ENCODE data around the gene BGN.
A peak's percentile ranks its signal among the peaks of the same experiment; 100 is the strongest.

The BGN gene

DNA sequence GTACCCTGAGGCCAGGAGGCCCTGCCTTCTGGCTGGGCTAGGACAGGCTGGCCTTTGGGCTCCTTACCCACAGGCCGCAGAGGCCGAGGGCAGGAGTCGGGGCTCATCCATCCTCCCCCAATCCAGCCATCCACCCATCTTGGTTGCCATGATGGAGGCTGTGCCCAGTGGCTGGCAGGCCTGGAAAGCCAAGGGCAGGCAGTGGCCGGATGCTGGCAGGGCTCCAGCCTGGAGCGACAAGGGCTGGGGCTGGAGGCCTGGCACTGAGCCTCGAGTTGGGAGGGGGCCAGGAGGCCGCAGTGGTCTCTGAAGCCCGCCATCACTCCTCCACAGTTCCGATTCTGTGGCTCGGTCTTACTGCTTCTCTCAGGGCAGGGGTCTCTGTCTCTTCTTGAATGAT is 8.6 kb upstream of the BGN start:
- DNase-seq = no peak

DNA sequence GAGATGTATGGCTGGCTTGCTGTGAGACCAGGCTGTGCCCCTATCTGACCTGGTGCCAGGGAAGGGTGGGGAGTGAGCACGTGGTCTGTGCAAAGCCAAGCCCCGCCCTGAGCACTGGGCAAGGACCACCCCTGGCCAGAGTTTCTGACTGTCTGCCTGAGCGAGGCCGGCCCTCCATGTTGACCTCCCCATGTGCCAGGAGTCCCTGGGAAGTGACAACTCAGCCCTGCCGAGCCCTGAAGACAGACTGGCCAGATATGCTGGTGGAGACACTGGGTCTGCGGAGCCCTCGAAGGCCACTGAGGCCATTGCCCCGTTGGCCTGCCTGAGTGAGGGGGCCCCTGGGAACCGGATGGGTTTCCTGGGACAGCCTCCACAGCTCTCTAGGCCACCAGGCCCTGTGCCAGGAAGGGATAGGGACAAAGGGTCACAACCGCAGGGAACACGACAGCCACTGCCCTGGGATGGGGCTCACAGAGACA is 7.1 kb upstream of the BGN start:
- no peak for DNase-seq

DNA sequence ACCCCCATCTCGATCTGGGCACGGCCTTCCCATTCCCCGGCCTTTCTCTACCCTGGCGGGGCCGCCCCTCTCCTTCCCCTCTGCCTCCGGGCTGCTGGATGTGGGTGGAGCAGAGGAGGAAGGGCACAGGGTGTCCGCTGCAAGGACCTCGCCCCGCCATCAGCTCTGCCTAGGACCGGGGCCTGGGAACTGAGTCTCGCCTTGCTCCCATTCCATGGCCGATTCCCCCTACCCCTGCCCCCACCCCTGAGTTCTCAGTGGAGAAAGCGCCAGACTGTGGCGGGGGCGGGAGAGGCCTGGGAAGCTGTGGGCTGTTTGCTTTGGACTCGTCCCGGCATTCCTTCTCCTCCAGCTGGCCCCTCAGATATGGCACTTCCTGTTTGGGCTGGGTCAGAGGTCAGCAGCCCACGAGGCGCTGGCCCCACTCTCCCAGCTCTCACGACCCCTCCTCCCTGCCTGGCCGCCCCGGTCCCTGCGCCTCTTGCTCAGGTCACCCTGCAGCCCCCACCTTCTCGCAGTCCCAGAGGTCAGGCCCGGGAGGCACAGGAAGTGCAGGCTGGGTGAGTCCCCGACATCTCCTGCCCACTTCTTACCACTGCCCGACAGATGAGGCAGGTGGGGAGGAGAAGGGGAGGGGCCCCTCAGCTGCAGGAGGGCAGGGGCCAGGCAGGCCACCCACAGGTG is 6.4 kb upstream of the BGN start:
- no peak for DNase-seq

DNA sequence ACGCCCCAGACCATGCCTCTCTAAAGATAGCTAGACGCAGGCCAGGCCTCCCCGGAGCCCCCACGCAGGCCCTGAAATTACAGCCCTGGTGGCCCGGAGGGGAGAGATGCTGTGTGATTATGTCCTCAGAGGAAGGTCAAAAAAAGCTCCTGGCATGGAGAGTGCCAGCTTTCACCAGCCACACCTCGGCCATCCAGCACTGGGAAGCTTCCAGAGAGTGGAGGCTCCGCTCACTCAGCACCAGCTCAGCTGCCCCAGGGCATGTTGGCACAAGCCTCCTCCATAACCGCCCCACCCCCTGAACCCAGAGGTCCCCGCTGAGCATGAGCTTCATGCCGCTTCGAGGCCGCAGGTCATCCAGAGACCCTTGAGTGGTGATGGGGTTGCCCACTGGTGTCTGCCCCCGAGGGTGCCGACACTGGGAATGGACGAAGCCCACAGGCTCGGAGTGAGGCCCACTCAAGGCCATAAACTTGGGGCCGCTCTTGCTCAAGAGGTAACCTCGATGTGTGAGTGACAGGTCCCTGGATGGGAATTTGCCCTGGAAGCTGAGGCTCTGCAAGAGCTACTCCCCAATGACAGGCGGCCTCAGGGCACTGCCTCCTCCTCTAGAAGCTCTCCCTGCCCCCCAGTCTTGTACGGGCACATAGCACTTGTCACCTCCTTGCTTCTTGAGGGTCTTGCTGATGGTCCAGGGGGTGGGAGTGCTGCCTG is 4.4 kb upstream of the BGN start:
- no peak for DNase-seq

DNA sequence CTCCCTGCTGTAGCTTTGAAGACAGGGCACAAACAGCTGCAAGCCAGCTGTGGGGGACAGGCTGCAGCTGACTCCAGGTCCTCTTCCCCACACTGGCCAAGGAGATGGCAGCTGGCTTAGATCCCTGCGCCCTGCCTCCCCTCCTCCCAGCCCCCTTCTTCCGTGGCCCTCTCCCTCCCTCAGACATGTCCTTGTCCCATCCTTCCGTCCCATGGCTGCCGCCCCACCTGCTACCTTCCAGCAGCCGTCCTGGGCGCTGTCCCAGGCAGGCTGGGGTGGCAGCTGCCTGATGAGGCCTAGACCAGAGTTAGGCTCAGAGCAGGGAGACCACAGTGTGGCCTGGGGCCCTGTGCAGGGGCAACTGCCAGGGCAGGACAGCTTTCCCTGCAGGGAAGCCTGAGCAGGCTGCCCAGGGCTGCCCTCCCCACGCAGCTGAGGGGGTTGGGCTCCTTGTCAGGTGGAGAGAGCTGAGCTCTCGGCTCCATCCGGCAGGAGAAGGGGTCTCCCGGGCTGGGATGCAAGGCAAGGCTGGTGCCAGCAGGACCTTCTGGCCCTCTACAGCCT is 3.3 kb upstream of the BGN start:
- no peak for DNase-seq

DNA sequence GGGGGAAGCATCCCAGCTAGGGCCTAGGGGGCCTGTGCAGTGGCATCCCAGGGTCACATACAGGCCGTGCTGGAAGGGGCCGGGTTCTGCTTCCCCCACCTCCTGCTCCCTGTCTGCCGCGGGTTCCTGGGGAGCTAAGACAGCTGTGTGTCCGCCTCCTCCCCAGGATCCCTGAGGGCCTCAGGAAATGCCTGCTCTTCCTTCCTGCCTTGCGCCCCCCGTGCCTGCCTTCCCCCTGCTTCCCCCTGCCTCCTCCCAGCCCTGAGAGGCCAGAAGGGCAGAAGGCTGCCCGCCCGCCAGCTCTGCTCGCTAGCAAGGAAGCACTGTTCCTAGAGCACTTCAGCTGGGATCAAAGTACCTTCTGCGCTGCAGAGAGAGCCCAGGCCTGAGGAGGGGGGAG is 2.9 kb upstream of the BGN start:
- DNase-seq = no peak

DNA sequence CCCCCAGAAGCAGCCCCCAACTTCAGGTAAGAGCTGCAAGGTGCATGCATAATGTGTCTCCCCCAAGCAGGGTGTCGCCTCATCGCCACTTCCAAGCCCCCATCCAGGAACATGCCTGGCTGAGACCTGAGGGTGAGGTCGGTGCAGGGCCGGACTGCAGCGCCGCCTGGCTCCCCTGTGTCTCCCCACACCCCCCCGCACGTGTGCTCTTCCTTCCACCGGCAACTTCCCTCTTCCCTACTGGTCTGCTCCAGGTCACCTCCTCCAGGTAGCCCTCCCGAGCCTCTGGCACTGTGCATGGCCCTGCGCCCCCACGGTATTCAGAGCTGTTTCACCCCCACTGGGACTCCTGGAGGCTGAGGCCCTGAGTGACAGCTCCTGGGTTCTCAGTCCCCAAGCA is 2.2 kb upstream of the BGN start:
- DNase-seq = no peak

DNA sequence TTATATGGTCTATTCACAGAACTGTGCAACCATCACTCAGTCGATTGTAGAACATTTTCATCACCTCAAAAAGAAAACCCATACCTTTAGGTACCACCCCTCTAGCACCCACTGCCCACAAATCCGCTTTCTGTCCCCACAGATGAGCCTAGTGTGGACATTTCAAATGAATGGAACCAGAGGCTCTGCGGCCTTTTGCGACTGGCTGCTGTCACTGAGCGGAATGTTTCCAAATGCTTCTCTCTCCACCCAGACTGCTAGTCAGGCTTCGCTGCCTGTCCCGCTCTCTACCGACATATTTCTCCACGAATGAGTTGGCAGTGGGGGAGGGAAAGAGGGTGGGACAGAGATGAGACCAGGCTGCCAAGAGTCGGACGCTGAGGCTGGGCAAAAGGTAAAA is 1.7 kb upstream of the BGN start:
- DNase-seq = no peak

DNA sequence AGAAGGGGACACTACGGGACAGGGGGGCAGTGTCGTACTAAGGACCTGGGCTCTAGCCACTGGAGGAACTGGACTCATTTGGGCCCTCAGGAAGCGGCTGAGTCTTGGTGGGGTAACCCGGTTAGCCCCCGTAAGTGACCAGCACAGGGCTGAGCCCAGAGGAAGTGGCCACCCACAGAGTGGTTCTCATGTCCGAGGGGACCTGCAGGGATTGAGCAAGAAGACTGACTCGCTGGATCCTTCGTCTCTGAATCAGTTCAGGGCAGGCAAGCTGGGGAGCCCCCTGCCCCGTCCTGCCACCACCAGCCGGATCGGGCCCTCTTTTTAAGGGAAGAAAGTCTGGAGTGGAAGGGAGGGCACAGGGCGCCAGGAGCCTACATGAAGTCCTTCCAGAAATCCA is 719 bp upstream of the BGN start:
- no peak for DNase-seq

DNA sequence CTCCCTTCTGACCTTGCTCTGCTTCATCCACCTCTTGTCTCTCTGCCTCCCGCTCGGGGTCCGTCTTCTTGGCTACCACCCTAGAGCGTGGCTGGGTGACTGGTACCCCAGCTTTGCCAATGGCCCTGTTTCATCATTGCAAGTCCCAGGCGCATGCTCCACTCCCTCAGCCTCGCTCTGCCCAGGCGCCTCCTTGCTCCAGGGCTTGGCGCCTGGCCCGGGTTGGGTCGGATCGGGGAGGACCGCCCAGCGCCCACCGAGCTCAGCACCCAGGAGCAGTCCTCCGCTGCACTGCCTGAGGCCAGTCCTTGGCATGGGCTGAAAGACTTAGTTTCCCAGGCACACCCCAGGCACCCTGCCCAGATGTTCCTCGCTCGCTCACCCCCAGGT is 577 bp downstream of the BGN start:
- no peak for DNase-seq

DNA sequence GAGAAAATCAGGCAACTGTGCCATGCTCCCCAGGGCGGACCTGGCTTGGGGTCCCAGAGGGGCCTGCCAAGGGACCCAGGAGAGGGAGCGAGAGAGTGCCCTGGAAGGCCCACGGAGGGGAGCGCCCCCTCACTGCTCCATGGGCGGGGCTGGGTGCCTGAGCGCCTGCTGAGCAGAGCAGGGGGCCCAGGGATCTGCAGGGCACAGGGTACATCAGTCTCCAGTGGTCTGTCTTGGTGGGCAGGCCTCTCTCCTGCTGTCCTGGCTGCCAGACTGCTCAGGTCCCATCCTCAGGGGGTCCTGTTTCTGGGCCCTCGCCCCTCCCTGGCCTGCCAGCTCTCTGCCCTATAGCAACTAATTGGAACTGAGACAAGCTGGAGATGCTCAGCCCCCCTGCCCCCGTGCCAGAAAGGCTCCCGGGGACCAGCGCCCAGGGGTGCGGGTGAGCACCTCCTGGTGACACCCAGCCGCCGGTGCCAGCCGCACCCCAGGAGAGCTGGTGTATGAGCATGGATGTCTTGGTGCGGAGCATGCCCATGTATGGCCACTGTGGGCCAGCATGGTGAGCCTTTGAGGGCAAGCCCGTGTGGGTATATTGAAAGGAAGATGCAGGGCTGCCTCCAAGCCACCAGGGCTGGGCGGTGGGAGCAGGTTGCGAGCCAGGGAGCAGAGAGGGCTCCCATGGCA is 1.3 kb downstream of the BGN start:
- no peak for DNase-seq

DNA sequence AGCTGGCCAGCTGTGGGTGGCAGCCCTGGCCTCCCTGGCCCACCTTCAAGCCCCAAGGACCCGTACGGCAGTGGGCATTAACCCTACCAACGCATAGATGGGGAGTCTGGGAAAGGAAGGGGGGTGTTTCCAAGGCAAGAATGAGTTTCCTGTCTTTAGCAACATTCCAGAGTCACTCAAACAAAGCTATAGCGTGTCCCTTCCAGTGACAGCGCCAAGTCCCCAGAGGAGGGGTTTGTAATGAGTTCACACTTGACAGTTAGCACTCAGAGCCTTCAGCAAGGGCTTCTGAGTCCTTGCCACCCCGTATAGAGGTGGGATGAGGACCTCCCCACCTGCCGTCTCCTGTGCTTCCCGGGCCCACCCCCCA is 1.8 kb downstream of the BGN start:
- DNase-seq = no peak

DNA sequence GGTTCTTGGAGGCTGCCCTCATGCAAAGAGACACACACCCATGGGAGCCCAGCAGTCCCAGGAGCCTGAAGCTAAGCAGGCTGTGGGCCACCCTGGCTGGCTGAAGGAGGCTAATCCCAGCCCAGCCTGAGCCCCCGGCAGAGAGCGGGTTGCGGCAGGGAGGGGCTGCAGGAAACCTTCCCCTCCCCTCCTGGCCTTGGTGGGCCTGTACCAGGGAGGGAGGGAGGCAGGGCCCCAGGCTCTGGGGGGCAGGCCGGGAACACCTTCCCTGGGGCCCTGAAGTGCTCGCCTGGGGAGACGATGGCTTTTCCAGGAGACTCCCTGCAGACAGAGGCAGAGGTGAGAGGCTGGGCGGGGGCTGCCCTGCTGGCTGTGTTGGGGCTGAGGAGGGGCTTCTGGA is 3.7 kb downstream of the BGN start:
- DNase-seq = no peak

DNA sequence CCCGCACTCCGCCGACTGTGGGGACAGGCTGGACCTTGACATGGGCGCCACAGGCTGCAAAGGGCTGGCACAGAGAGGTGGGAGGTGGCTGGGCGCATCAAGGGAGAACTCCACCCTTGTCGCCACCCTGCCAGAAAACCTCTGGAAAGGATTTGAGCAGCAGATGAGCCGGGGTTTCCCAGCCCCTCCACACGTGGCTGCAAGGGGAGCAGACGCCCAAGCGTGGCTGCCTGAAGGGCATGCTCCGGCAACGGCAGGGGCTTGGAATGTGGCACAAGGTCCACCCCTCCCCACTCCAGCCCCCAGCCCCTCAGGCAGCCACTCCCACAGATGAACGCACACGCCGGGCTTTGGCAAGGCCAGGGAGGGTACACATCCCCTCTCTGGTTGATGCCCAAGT is 4.6 kb downstream of the BGN start:
- DNase-seq = no peak

DNA sequence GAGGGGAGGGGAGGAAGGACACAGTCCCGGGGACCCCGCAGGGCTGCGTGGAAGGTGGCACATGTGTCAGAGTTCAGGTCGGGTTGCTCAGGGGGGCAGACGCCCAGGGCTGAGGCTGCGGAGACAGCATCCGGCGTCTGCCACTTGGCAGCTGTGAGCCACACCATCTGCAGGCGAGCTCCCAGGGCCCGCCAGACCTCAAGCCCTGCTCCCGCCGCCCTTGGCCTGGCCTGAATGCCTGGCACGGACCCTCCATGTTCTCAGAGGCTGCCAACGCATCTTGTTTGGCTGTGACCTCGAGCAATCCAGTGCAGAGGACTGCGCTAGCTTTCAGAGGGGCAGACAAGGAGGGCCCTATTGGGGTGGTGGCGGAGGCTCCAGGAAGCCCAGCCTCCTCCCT is 5.1 kb downstream of the BGN start:
- DNase-seq = no peak

DNA sequence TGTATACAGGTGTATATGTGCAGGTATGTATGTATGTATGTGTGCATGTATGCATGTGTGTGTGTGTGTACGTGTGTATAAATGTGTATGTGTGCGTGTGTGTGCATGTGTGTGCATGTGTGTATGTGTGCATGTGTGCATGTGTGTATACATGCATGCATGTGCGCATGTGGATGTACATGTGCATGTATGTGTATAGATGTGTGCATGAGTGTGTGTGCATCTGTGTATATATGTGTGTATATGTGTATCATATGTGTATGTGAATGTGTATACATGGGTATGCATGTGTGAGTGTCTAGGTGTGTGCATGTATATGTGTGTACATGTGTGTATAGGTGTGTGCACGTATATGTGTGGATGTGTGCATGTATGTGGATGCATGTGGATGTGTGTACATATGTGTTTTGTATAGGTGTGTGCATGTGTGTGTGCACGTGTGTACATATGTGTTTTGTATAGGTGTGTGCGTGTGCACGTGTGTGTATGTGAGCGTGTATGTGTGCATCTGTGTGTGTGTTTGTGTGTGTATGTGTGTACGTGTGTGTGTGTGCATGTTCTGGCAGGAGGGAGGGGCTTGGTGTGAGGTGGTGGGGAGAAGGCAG is 6.0 kb downstream of the BGN start:
- DNase-seq = no peak

DNA sequence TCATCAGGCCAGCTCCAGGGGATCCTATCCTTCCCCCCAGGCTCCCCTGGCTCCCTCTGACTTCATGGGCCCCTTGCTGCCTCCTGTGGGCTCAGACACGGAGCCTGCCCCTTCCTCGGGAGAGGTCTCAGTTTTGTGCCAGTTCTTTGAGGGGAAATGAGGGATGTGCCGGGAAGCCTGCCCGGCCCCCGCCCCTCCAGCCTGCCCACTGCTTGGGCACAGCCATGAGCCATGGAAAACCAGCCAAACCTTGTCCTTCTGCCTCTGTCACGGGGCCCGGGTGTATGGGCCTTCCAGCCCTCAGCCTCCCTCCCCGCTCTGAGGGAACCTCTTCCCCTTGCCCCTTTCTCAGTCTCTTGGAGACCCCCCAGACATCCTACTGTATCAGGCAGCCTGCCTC is 6.8 kb downstream of the BGN start:
- no peak for DNase-seq

DNA sequence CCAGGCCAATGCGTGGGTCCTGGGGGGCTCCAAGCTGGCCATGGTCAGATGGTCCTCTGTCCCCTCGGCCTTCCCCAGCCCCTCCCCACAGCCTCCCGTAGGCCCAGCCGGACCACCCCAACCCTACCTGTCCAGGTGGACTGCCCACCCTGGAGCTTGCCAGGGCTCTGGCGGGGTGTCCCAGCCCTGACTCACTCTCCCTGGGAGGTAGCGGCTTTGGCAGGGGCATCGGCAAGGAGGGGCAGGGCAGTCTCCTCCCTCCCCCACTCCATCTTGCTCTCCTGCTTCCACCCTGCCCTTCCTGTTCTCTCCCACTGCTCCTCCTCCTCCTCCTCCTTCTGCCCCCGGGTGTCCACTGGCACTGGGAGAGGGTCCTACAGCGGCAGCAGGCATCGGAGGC is 7.4 kb downstream of the BGN start:
- DNase-seq = no peak

DNA sequence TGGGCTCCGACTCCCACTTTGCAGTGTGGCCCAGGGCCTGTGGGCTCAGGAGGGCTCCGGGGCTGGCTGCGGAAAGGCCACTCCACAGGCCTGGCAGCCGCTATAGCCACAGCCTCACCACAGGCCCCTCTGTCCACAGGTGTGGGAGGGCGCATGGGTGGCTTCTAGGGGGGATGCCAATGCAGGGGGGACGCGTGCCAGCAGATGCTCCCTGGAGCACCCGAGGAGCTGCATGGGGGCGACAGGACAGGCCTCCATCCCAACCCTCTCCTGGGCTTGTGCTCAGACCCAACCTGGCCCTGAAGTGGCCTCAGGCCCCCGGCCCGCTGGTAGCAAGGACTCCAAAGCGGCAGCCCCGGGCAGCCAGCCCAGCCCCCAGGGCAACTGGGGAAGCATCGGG is 8.0 kb downstream of the BGN start:
- DNase-seq = no peak

DNA sequence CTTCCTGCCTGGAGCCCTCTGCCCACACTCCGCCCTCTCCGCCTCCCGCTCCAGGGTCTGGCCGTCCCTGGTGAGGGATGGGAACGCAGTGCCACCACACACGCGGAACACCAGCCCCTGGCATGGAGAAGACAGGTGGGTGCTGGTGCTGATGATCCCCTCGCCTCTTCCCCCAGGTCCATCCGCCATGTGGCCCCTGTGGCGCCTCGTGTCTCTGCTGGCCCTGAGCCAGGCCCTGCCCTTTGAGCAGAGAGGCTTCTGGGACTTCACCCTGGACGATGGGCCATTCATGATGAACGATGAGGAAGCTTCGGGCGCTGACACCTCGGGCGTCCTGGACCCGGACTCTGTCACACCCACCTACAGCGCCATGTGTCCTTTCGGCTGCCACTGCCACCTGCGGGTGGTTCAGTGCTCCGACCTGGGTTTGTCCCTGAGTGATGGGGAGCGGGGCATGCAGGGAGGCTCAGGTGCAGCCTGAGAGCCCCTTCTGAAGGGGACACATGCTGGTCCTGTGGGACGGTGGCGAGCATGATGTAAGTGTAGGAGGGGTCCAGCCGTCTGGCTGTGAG is 9.8 kb downstream of the BGN start:
- no peak for DNase-seq

DNA sequence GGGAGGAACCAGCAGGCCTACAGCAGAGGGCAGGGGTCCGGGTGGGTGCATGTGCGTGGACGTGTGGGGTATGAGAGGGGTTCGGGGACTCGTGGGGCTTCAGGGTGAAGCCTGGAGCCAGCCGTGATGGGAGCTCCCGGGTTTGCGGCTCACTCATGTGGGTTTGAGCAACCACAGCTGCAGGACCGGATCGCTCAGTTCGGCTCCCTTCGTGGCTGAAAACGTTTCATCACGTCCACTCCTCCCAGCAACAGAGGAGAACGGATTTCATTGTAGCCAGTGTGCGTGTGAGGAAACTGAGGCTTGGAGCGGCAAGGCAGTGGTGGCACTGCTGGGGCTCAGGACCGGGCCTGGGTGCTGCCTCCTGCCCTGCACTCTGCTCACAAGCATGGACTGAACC is 10.6 kb downstream of the BGN start:
- no peak for DNase-seq

DNA sequence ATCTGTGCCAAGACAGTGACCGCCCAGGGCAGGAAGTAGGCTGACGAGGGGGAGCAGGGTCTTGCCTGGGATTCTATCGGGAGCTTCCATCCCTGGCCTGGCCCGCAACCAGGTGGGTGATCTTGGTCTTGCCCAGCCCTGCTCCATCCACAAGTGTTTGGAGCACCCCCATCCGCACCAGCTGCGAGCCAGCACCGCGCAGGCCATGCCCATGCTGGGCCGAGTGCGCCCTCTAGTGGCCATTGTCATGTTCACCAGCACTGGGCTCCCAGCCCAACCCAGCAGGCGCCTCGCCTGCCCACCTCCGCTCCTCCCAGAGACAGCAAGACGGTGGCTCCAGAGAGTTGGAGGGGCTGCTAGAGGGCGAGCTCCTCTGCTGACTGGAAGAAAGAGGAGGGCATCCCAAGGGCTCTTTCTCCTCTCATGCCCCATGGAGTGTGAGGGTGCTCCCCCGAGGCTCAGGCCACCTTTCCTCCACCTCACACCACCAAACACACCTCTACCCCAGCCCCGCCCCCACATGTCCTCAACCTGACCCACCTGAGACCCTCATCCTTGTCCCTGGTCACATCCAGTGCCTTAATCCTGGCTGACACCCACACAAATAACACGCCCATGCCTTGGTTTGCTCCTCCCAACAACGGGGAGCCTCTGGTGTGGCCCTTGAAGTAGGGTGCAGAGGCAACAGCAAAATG is 12.9 kb downstream of the BGN start:
- peak; percentile 78 for DNase-seq

DNA sequence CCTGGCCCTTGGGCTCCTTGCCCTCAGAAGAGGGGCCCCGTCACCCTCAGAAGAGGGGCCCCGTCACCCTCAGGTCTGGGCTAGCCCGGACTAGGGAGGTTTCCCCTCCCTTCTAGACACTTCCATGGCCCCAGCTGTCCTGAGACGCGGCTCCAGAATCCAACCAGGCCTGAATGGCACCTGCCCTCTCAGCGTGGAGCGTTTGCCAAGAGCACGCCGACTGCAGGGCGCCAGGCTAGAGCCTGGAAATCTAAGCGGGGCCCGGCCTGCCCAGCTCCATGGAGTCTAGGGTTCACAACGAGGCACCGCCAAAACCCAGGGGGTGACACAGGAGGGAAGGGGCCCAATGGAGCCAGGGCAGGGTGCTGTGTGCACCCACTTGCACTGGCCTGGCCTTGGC is 14.8 kb downstream of the BGN start:
- DNase-seq = no peak

All from NCI-H1105 (cell line).